Measurements from ENCODE around the gene ZFAND2B.

- no peak for TF ChIP-seq CTCF (IDR thresholded peaks at IDR 0.05)
- TF ChIP-seq POLR2AphosphoS5 (IDR thresholded peaks at IDR 0.05): no peak
Observed at GRCh38 chr2:219181531-219181930, 25.1 kb upstream of the ZFAND2B start.
